ENCODE results near the gene C10orf143.

The C10orf143 gene

DNA sequence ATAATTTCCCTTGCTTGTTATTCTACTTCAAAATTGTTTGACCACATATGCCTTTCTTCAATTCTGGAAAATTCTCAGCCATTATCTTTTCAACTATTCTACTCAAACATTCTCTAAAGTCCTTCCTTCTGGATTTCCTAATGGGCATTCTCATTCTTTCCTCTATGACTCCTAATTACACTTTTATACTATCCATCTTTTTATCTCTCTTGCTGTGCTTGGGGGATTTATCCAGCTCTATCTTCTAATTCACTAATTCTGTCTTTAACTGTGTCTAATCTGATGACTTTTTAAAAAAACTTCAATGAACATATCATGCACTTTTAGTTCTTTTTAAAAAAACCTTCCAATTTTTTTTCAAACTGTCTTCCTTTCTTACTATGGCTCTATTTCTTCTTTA, 38.4 kb downstream of the C10orf143 start:
- Histone ChIP-seq H3K27me3 (replicated peaks; ENCODE audit: control insufficient read depth, insufficient read depth, low read length) (no peaks in the 10 kb centered on the region), H3K4me3 (replicated peaks; ENCODE audit: low read depth, low read length) (no peak overlapping the region), H3K36me3 (ENCODE audit: control insufficient read depth, insufficient read depth, low read length) (no peaks in the 10 kb centered on the region)
- DNase-seq (ENCODE audit: extremely low read depth, insufficient read length): no peak
- TF ChIP-seq, protein P1, sequence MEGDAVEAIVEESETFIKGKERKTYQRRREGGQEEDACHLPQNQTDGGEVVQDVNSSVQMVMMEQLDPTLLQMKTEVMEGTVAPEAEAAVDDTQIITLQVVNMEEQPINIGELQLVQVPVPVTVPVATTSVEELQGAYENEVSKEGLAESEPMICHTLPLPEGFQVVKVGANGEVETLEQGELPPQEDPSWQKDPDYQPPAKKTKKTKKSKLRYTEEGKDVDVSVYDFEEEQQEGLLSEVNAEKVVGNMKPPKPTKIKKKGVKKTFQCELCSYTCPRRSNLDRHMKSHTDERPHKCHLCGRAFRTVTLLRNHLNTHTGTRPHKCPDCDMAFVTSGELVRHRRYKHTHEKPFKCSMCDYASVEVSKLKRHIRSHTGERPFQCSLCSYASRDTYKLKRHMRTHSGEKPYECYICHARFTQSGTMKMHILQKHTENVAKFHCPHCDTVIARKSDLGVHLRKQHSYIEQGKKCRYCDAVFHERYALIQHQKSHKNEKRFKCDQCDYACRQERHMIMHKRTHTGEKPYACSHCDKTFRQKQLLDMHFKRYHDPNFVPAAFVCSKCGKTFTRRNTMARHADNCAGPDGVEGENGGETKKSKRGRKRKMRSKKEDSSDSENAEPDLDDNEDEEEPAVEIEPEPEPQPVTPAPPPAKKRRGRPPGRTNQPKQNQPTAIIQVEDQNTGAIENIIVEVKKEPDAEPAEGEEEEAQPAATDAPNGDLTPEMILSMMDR (IDR thresholded peaks at IDR 0.05; ENCODE audit: insufficient read depth, low read length, poor library complexity, severe bottlenecking): no peak

DNA sequence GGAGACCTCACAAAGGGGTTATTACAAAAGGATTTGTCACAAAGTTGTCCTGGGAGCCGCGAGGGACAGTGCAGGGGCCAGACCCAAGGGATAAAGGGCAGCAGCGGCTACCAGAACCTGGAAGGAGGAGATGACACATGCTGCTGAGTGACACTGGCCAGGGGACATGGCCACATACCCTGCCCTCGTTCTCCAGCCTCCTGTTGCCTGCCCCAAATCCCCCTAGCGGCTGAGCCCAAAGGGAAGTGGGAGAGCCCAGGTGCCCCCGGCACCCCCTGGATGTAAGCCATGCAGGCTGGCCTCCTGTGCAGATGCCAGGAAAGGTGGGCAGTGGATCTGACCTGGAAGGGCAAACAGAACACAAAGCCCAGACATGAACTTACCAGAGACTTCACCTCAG, 42.7 kb downstream of the C10orf143 start:
- Histone ChIP-seq H3K4me3 (replicated peaks; ENCODE audit: low read depth, low read length) (no peak overlapping the region), H3K27me3 (replicated peaks; ENCODE audit: control insufficient read depth, insufficient read depth, low read length) (no peaks in the 10 kb centered on the region), H3K36me3 (ENCODE audit: control insufficient read depth, insufficient read depth, low read length) (no peaks in the 10 kb centered on the region)
- TF ChIP-seq, protein P1 (IDR thresholded peaks at IDR 0.05; ENCODE audit: insufficient read depth, low read length, poor library complexity, severe bottlenecking): no peak
- no peak for DNase-seq (ENCODE audit: extremely low read depth, insufficient read length)

DNA sequence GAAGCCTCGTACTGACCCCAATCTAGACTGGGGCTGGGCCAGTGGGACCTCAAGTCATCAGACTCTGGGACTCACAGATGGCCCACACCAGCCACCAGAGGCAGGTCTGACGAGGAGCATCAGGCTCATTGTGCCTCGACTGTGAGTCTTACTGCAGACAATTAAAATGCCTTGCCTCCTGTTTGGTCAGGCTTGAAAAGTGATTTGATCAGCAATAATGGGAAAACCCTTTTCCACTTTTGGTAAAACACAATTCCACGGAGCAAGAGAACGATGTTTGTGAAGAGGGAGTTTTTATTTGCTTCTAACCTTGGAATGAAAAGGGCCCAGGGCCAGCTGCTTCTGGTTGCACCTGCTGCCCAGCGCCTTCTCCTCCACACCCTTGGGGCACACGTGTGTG, 43.9 kb downstream of the C10orf143 start:
- Histone ChIP-seq H3K27me3 (replicated peaks; ENCODE audit: control insufficient read depth, insufficient read depth, low read length) (no peaks in the 10 kb centered on the region), H3K4me3 (replicated peaks; ENCODE audit: low read depth, low read length) (no peak overlapping the region), H3K36me3 (ENCODE audit: control insufficient read depth, insufficient read depth, low read length) (no peaks in the 10 kb centered on the region)
- DNase-seq (ENCODE audit: extremely low read depth, insufficient read length): no peak
- TF ChIP-seq, protein P1 (IDR thresholded peaks at IDR 0.05; ENCODE audit: insufficient read depth, low read length, poor library complexity, severe bottlenecking): no peak

DNA sequence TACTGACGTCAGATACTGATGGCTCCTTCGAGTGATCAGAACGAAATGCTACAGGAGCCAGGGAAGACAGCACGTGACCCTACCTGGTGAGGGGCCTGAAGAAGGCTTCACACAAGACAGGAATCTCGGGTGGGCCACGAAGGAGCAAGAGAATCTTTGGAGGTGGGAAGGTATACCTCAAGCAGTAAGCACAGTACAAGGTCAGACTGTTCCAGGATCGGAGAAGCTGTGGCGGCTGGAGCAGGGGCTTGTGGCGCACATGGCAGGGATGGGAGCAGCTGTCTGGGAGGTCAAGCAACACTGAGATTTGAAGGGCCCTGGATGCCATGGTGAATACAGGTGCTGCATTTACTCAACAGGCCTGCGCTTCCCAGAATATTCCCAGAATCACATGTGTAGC, 45.4 kb downstream of the C10orf143 start:
- no peaks in the 10 kb centered on the region for H3K27me3 ChIP-seq (replicated peaks; ENCODE audit: control insufficient read depth, insufficient read depth, low read length)
- no peaks in the 10 kb centered on the region for H3K36me3 ChIP-seq (ENCODE audit: control insufficient read depth, insufficient read depth, low read length)
- no peak for DNase-seq (ENCODE audit: extremely low read depth, insufficient read length)
- no peak overlapping the region for H3K4me3 ChIP-seq (replicated peaks; ENCODE audit: low read depth, low read length)
- TF ChIP-seq, protein P1 (IDR thresholded peaks at IDR 0.05; ENCODE audit: insufficient read depth, low read length, poor library complexity, severe bottlenecking): no peak

DNA sequence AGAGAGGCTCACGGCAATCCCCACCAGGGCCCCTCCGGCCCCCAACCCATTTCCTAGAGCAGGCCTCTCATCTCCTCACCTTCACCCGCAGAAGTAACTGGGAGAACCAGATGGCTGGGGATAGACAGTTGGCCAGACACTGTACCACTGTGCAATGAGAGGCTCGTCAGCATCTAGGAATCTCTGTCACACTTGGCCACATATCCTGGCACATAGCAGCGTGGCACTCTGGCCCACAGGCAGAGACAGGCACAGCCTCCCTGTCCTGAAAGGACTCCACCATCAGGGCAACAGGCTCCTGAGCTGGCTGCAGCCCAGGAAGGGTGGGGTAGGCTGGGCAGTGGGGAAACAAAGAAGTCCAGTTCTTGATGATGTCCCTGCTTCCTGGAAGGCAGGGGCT, 45.8 kb downstream of the C10orf143 start:
- no peaks in the 10 kb centered on the region for H3K36me3 ChIP-seq (ENCODE audit: control insufficient read depth, insufficient read depth, low read length)
- H3K4me3 ChIP-seq (replicated peaks; ENCODE audit: low read depth, low read length): no peak overlapping the region
- DNase-seq (ENCODE audit: extremely low read depth, insufficient read length): no peak
- TF ChIP-seq, protein P1 (IDR thresholded peaks at IDR 0.05; ENCODE audit: insufficient read depth, low read length, poor library complexity, severe bottlenecking): no peak
- no peaks in the 10 kb centered on the region for H3K27me3 ChIP-seq (replicated peaks; ENCODE audit: control insufficient read depth, insufficient read depth, low read length)

DNA sequence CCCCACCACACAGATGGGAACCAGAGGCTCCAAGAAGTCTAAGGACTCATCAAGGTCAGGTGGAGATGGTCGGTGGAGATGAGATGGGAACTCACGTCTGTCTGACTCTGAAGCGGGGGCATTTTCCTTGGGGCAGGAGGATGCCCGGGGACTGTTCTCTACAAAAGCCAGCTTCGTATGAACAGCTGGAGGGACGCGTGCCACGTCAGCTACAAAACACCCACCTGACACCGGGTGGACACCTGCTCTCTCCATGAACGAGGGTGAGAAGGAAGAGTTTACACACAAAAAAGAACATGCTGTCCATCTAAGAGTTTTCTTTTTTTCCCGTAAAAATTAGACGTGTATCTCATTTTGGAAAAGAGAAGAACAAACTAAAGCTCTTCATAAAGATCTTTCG, 47.7 kb downstream of the C10orf143 start:
- TF ChIP-seq, protein P1 (IDR thresholded peaks at IDR 0.05; ENCODE audit: insufficient read depth, low read length, poor library complexity, severe bottlenecking): no peak
- H3K36me3 ChIP-seq (ENCODE audit: control insufficient read depth, insufficient read depth, low read length): no peaks in the 10 kb centered on the region
- no peak for DNase-seq (ENCODE audit: extremely low read depth, insufficient read length)
- no peaks in the 10 kb centered on the region for H3K27me3 ChIP-seq (replicated peaks; ENCODE audit: control insufficient read depth, insufficient read depth, low read length)
- no peak overlapping the region for H3K4me3 ChIP-seq (replicated peaks; ENCODE audit: low read depth, low read length)

Measured in GM06990 (cell line).